Measurements from ENCODE around the gene KHDC4. TPM values are rescaled to one million over a fixed set of nuclear protein-coding genes. Genes with fewer than 3 reads are reported as not detected.

Gene KHDC4
- total and polyA plus RNA-seq, 9 of the 15 experiments (the other 6 are each of a cell fraction or from before 2014, with no cell fraction given): 12.1 to 185 (median 65.6) TPM

GRCh38 chr1:155934097-155934935 lies at the start of gene KHDC4 (continued):
- TF ChIP-seq ZFP36 (IDR thresholded peaks at IDR 0.05; ENCODE audit: low read depth, low read length, partially characterized antibody): peak; percentile 13
- peak; percentile 73 for TF ChIP-seq ETV1 (tag; conservative IDR thresholded peaks at IDR 0.05; ENCODE audit: low read depth)
- TF ChIP-seq HDAC3 (IDR thresholded peaks at IDR 0.05; ENCODE audit: borderline replicate concordance, partially characterized antibody): no peak
- TF ChIP-seq SRSF3 (IDR thresholded peaks at IDR 0.05; ENCODE audit: insufficient read depth, low read length): 0 out of 2 replicates have a peak, but pooled peaks have one; percentile 79
- peak; percentile 70 for TF ChIP-seq HNRNPLL (IDR thresholded peaks at IDR 0.05; ENCODE audit: low read depth, low read length, poor library complexity, severe bottlenecking)
- peak; percentile 88 for TF ChIP-seq SAP30 (IDR thresholded peaks at IDR 0.05; ENCODE audit: borderline replicate concordance, insufficient read depth, low read depth, low read length, poor library complexity, severe bottlenecking)
- TF ChIP-seq, protein P1, sequence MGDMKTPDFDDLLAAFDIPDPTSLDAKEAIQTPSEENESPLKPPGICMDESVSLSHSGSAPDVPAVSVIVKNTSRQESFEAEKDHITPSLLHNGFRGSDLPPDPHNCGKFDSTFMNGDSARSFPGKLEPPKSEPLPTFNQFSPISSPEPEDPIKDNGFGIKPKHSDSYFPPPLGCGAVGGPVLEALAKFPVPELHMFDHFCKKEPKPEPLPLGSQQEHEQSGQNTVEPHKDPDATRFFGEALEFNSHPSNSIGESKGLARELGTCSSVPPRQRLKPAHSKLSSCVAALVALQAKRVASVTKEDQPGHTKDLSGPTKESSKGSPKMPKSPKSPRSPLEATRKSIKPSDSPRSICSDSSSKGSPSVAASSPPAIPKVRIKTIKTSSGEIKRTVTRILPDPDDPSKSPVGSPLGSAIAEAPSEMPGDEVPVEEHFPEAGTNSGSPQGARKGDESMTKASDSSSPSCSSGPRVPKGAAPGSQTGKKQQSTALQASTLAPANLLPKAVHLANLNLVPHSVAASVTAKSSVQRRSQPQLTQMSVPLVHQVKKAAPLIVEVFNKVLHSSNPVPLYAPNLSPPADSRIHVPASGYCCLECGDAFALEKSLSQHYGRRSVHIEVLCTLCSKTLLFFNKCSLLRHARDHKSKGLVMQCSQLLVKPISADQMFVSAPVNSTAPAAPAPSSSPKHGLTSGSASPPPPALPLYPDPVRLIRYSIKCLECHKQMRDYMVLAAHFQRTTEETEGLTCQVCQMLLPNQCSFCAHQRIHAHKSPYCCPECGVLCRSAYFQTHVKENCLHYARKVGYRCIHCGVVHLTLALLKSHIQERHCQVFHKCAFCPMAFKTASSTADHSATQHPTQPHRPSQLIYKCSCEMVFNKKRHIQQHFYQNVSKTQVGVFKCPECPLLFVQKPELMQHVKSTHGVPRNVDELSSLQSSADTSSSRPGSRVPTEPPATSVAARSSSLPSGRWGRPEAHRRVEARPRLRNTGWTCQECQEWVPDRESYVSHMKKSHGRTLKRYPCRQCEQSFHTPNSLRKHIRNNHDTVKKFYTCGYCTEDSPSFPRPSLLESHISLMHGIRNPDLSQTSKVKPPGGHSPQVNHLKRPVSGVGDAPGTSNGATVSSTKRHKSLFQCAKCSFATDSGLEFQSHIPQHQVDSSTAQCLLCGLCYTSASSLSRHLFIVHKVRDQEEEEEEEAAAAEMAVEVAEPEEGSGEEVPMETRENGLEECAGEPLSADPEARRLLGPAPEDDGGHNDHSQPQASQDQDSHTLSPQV (IDR thresholded peaks at IDR 0.05): peak; percentile 54; the same call in 1 of the 2 replicates
- TF ChIP-seq E2F1 (CRISPR knock-in tag; IDR thresholded peaks at IDR 0.05): 0 out of 2 replicates have a peak, but pooled peaks have one; percentile 31
- TF ChIP-seq TAF1 (IDR thresholded peaks at IDR 0.05; ENCODE audit: control insufficient read depth, extremely low read depth, insufficient read depth, low read length, severe bottlenecking): peak; percentile 95
- TF ChIP-seq, protein P2, sequence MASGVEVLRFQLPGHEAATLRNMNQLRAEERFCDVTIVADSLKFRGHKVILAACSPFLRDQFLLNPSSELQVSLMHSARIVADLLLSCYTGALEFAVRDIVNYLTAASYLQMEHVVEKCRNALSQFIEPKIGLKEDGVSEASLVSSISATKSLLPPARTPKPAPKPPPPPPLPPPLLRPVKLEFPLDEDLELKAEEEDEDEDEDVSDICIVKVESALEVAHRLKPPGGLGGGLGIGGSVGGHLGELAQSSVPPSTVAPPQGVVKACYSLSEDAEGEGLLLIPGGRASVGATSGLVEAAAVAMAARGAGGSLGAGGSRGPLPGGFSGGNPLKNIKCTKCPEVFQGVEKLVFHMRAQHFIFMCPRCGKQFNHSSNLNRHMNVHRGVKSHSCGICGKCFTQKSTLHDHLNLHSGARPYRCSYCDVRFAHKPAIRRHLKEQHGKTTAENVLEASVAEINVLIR (CRISPR knock-in tag; IDR thresholded peaks at IDR 0.05): peak; percentile 79
- TF ChIP-seq RHOXF2B (CRISPR knock-in tag; conservative IDR thresholded peaks at IDR 0.05): 0 out of 2 replicates have a peak, but pooled peaks have one; percentile 16
- peak; percentile 97 for TF ChIP-seq NKRF (IDR thresholded peaks at IDR 0.05; ENCODE audit: borderline replicate concordance)
- TF ChIP-seq, protein P3, sequence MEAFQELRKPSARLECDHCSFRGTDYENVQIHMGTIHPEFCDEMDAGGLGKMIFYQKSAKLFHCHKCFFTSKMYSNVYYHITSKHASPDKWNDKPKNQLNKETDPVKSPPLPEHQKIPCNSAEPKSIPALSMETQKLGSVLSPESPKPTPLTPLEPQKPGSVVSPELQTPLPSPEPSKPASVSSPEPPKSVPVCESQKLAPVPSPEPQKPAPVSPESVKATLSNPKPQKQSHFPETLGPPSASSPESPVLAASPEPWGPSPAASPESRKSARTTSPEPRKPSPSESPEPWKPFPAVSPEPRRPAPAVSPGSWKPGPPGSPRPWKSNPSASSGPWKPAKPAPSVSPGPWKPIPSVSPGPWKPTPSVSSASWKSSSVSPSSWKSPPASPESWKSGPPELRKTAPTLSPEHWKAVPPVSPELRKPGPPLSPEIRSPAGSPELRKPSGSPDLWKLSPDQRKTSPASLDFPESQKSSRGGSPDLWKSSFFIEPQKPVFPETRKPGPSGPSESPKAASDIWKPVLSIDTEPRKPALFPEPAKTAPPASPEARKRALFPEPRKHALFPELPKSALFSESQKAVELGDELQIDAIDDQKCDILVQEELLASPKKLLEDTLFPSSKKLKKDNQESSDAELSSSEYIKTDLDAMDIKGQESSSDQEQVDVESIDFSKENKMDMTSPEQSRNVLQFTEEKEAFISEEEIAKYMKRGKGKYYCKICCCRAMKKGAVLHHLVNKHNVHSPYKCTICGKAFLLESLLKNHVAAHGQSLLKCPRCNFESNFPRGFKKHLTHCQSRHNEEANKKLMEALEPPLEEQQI (IDR thresholded peaks at IDR 0.05): 0 out of 2 replicates have a peak, but pooled peaks have one; percentile 28

Data from K562 (cell line).